Activated naive CD4-positive, alpha-beta T cell treated with anti-CD3 and anti-CD28 coated beads, Interleukin-2, amount 10 ng/mL, durations not matched to agents 7 days and 5 days (primary cell): ENCODE data around the gene GTF2B.
A peak's percentile ranks its signal among the peaks of the same experiment; 100 is the strongest.
"Not testable (repeated sequence)": the region's sequence is repeated elsewhere in the genome, so short reads cannot be mapped to it uniquely, and the experiment has no call there.

Experiments
- CTCF ChIA-PET: fragments of 350-600 bp; sonication (Branson Sonifier 250); formaldehyde crosslinking; loops from one replicate; lab custom pipeline; 2021; ENCODE audit warnings: antibody characterized with exemption; lab: Charles Lee
- DNase-seq: peaks from one replicate; pipeline ENCODE4 v3.0.0-alpha.2; 2020
- H3K27ac Mint-ChIP-seq: one replicate; pipeline ENCODE4 v1.8.0; 2021; ENCODE audit warnings: mild to moderate bottlenecking, moderate library complexity, mixed read lengths
- H3K27me3 Mint-ChIP-seq: one replicate; pipeline ENCODE4 v1.8.0; 2021; ENCODE audit warnings: mild to moderate bottlenecking, mixed read lengths
- H3K36me3 Mint-ChIP-seq: one replicate; pipeline ENCODE4 v1.8.0; 2021; ENCODE audit warnings: mixed read lengths
- H3K4me1 Mint-ChIP-seq: one replicate; pipeline ENCODE4 v1.8.0; 2021; ENCODE audit warnings: mixed read lengths
- H3K4me3 Mint-ChIP-seq: one replicate; pipeline ENCODE4 v1.8.0; 2021; ENCODE audit warnings: mild to moderate bottlenecking, moderate library complexity, mixed read lengths
- H3K9me3 Mint-ChIP-seq: one replicate; pipeline ENCODE4 v1.8.0; 2021; ENCODE audit warnings: mixed read lengths

The GTF2B gene, protein sequence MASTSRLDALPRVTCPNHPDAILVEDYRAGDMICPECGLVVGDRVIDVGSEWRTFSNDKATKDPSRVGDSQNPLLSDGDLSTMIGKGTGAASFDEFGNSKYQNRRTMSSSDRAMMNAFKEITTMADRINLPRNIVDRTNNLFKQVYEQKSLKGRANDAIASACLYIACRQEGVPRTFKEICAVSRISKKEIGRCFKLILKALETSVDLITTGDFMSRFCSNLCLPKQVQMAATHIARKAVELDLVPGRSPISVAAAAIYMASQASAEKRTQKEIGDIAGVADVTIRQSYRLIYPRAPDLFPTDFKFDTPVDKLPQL

DNA sequence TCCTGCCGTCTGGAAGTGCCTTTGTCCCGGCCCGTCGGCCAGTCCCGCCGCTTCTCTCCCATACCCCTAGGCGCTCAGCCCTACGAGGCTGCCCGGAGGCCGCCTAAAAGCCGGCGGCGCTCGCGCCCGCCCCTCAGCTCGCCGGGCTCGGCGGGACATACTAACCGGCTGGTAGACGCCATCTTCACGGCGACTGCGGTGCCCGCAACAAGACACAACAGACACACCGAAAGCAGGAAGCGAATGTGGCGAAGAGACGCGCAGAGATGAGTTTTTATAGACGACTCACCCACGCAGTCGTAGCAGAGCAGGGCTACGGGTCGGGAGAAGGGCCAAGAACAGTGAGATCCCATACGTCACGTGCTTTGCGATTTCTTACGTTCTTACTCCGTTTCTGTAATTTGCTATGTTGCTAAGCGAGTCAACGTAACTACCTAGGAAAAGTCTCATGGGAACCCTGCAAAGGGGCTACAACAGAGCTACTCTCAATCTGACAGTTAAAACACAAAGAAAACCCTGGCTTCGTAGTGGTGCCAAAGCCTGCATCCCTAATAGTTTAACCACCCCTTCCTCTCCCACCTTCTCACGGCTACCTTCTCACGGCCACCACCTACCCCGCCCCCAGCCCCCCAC, at the start of gene GTF2B:
Gene GTF2B (minus strand): TSS at position 250 of the 633 bp plus-strand sequence. CDS start 68 bp downstream, at position 182.
- peak within 1 kb of the TSS; percentile 95 for H3K4me3 Mint-ChIP-seq

GRCh38 chr1:88938528-88938927, 47.2 kb upstream of the GTF2B start:
- peaks cover 65% of the 10 kb centered on the region for H3K36me3 Mint-ChIP-seq
- DNase-seq, H3K27me3 Mint-ChIP-seq, H3K9me3 Mint-ChIP-seq, H3K4me1 Mint-ChIP-seq, CTCF ChIA-PET, H3K27ac Mint-ChIP-seq, H3K4me3 Mint-ChIP-seq: not testable (repeated sequence)

More for the DNA sequence above, at the start of gene GTF2B:
- no peaks in the 10 kb centered on the region for H3K27me3 Mint-ChIP-seq
- DNase-seq, result peak; percentile 96
- peaks cover 14% of the 10 kb centered on the region for H3K36me3 Mint-ChIP-seq
- H3K4me1 Mint-ChIP-seq, result peaks cover 41% of the 10 kb centered on the region
- CTCF ChIA-PET, result interaction anchor here (1.4 to 6.1 kb wide), 2 partner anchors 14 to 230 kb away, joined by 3 to 49 read pairs; no protein-coding TSS in a partner anchor
- peak within 1 kb of the TSS; percentile 98 for H3K27ac Mint-ChIP-seq
- H3K9me3 Mint-ChIP-seq, result peaks cover 2% of the 10 kb centered on the region

DNA sequence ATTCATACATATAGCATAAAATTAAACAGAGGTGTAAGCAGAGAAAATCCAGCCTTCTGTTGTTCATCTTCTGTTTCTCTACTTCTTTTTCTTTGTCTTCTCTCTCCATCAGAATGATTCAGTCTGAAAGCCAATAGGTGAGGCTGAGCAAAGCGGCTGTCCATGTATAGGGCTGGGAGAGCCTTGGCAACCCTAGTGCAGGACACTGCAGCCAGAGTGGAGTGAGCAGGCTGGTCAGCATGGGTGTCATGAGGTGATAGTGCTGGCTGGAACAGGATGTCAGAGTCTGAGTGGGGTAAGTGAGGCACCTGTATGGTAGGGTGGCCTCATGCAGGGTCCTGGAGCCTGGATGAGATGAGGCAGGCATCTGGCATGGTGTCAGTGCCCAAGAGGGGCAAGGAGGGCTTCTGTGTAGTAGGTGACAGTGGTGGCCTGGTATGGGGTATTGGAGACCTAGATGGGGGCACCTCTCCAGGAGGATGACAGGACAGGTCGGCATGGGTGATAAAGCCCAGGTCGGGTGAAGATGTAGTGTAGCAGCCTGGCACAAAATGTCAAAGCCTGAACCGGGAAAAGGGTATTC, 45.5 kb upstream of the GTF2B start:
- Mint-ChIP-seq H3K4me1 (peaks cover under 1% of the 10 kb centered on the region), H3K27ac (no peak overlapping the region), H3K4me3 (no peak overlapping the region), H3K36me3 (peaks cover 58% of the 10 kb centered on the region), H3K27me3 (no peaks in the 10 kb centered on the region), H3K9me3 (no peaks in the 10 kb centered on the region)
- CTCF ChIA-PET, result no interaction called here
- no peak for DNase-seq

GRCh38 chr1:88936223-88936523, 44.8 kb upstream of the GTF2B start:
- Mint-ChIP-seq H3K27ac (no peak overlapping the region), H3K4me1 (peaks cover 2% of the 10 kb centered on the region), H3K9me3 (no peaks in the 10 kb centered on the region), H3K4me3 (no peak overlapping the region), H3K27me3 (no peaks in the 10 kb centered on the region), H3K36me3 (peaks cover 58% of the 10 kb centered on the region)
- DNase-seq, result no peak
- CTCF ChIA-PET, result no interaction called here

- Mint-ChIP-seq H3K27me3 (no peaks in the 10 kb centered on the region), H3K4me3 (no peak overlapping the region), H3K27ac (no peak overlapping the region), H3K36me3 (peaks cover 59% of the 10 kb centered on the region), H3K4me1 (peaks cover 2% of the 10 kb centered on the region), H3K9me3 (no peaks in the 10 kb centered on the region)
- CTCF ChIA-PET, result interaction anchor here (0.6 kb wide), 1 partner anchor 756 kb away, joined by 3 read pairs; no protein-coding TSS in a partner anchor
- DNase-seq, result no peak
Observed at GRCh38 chr1:88935522-88936222, 44.3 kb upstream of the GTF2B start.

DNA sequence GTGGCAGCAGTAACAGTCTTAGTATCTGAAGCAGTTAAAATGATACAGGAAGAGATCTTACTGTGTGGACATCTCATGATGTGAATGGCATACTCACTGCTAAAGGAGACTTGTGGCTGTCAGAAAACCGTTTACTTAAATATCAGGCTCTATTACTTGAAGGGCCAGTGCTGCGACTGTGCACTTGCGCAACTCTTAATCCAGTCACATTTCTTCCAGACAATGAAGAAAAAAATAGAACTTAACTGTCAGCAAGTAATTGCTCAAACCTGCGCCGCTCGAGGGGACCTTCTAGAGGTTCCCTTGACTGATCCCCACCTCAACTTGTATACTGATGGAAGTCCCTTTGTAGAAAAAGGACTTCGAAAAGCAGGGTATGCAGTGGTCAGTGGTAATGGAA, 38.8 kb upstream of the GTF2B start:
- H3K27ac Mint-ChIP-seq, H3K4me3 Mint-ChIP-seq, CTCF ChIA-PET, H3K4me1 Mint-ChIP-seq, DNase-seq, H3K9me3 Mint-ChIP-seq, H3K27me3 Mint-ChIP-seq: not testable (repeated sequence)
- peaks cover 62% of the 10 kb centered on the region for H3K36me3 Mint-ChIP-seq

DNA sequence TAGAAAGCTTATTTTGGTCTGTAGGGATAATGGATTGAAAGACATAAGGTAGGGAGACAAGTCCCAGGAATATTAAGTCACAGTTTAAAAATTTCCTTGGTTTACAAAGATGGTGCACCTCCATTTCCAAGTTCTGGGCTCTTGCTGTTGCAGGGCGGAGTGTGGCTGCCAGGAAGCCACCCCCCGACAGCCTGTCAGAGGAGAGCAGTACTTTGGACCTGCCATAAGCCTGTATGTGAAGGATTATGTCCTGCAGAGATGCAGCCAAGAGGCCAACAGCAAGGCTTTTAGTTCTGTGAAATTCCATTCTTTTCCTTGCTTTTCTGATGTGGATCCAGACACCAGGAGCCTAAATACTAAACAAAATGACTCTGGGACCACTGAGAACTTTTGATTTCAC, 31.9 kb upstream of the GTF2B start:
- DNase-seq, result no peak
- CTCF ChIA-PET, result no interaction called here
- Mint-ChIP-seq H3K9me3 (peaks cover 20% of the 10 kb centered on the region), H3K36me3 (peaks cover 82% of the 10 kb centered on the region), H3K4me1 (no peaks in the 10 kb centered on the region), H3K4me3 (no peak overlapping the region), H3K27ac (no peak overlapping the region), H3K27me3 (no peaks in the 10 kb centered on the region)

DNA sequence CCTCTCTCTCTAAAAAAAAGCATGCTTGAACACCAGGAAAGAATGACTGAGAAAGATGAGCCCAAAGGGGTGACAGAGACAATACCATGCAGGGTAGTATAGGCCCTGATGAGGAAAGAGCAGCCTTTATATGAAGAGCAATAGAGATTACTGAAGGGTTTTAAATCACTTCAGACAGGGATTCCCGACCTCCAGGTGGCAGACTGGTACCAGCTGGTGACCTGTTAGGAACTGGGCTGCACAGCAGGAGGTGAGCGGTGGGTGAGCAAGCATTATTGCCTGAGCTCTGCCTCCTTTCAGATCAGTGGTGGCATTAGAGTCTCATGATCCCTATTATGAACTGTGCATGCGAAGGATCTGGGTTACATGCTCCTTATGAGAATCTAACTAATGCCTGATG, 30.8 kb upstream of the GTF2B start:
- Mint-ChIP-seq H3K9me3 (peaks cover 28% of the 10 kb centered on the region), H3K4me3 (no peak overlapping the region), H3K27ac (no peak overlapping the region), H3K36me3 (peaks cover 80% of the 10 kb centered on the region), H3K4me1 (peaks cover 1% of the 10 kb centered on the region), H3K27me3 (no peaks in the 10 kb centered on the region)
- no peak for DNase-seq
- CTCF ChIA-PET, result no interaction called here

DNA sequence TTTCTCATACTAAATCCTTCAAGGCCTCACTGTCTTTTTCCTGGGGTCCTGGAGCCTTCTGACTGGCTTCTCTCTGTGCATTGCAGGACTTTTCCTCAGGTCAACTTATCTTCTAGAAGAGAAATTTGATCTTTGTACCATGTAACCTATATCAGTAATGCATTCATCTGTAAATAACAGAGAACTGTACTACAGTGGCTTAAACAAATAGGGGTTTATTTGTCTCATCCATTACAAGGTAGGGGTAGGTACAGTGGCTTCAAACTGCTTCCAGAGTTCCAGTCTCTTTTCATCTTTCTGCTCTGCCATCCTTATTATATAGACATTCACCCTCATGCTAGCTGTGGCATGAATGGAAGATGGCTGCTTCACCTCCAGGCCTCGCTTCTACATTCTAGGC, 29.5 kb upstream of the GTF2B start:
- no peaks in the 10 kb centered on the region for H3K27me3 Mint-ChIP-seq
- no peak overlapping the region for H3K27ac Mint-ChIP-seq
- H3K4me1 Mint-ChIP-seq, result peaks cover 15% of the 10 kb centered on the region
- no peak for DNase-seq
- peaks cover 41% of the 10 kb centered on the region for H3K9me3 Mint-ChIP-seq
- H3K4me3 Mint-ChIP-seq, result no peak overlapping the region
- peaks cover 84% of the 10 kb centered on the region for H3K36me3 Mint-ChIP-seq
- CTCF ChIA-PET, result no interaction called here

DNA sequence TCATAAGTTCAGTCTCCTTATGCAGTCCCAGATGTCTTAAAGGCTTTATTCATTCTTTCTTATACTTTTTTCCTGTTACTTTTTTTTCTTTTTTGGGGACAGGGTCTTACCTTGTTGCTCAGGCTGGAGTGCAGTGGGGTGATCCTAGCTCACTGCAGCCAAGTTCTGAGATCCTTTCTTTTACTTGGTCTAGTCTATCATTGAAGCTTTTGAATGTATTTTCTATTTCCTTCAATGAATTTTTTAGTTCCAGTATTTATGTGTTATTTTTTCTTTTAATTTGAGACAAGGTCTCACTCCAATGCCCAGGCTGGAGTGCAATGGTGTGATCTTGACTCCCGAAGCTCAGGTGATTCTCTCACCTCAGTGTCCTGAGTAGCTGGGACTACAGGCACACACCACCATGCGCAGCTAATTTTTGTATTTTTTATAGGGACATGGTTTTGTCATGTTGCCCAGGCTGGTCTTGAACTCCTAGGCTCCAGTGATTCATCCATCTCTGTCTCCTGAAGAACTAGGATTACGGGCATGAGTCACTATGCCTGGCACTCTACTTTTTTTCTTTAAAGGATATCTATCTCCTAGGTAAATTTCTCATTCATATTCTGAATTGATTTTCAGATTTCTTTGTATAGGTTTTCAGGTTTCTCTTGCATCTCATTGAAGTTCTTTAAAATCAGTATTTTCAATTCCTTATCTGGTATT, 26.1 kb upstream of the GTF2B start:
- H3K4me3 Mint-ChIP-seq, result no peak overlapping the region
- H3K4me1 Mint-ChIP-seq, result peaks cover 17% of the 10 kb centered on the region
- peaks cover 48% of the 10 kb centered on the region for H3K9me3 Mint-ChIP-seq
- CTCF ChIA-PET, result no interaction called here
- DNase-seq, result no peak
- H3K27me3 Mint-ChIP-seq, result peaks cover 5% of the 10 kb centered on the region
- peaks cover 57% of the 10 kb centered on the region for H3K36me3 Mint-ChIP-seq
- H3K27ac Mint-ChIP-seq, result no peak overlapping the region

- Mint-ChIP-seq H3K4me3 (no peak overlapping the region), H3K27ac (no peak overlapping the region), H3K27me3 (peaks cover 5% of the 10 kb centered on the region), H3K36me3 (peaks cover 57% of the 10 kb centered on the region), H3K9me3 (peaks cover 52% of the 10 kb centered on the region), H3K4me1 (peaks cover 22% of the 10 kb centered on the region)
- CTCF ChIA-PET, result no interaction called here
- DNase-seq, result no peak
Observed at GRCh38 chr1:88916883-88917282, 25.5 kb upstream of the GTF2B start.

GRCh38 chr1:88911800-88912199, 20.4 kb upstream of the GTF2B start:
- Mint-ChIP-seq H3K36me3 (peaks cover 15% of the 10 kb centered on the region), H3K4me1 (peaks cover 31% of the 10 kb centered on the region), H3K9me3 (peaks cover 25% of the 10 kb centered on the region)
- H3K27ac Mint-ChIP-seq, DNase-seq, H3K4me3 Mint-ChIP-seq, CTCF ChIA-PET, H3K27me3 Mint-ChIP-seq: not testable (repeated sequence)

- Mint-ChIP-seq H3K36me3 (peaks cover 9% of the 10 kb centered on the region), H3K4me1 (peaks cover 24% of the 10 kb centered on the region), H3K4me3 (no peak overlapping the region), H3K9me3 (peaks cover 20% of the 10 kb centered on the region), H3K27ac (no peak overlapping the region), H3K27me3 (peaks cover 9% of the 10 kb centered on the region)
- CTCF ChIA-PET, result no interaction called here
- no peak for DNase-seq
Observed at GRCh38 chr1:88911161-88911560, 19.8 kb upstream of the GTF2B start.

- Mint-ChIP-seq H3K27ac (no peak overlapping the region), H3K36me3 (peaks cover 6% of the 10 kb centered on the region), H3K4me1 (peaks cover 20% of the 10 kb centered on the region), H3K9me3 (peaks cover 13% of the 10 kb centered on the region), H3K27me3 (peaks cover 9% of the 10 kb centered on the region), H3K4me3 (no peak overlapping the region)
- CTCF ChIA-PET, result no interaction called here
- DNase-seq, result no peak
Observed at GRCh38 chr1:88910401-88910800, 19.0 kb upstream of the GTF2B start.
